Putamen (tissue), 1 donor: ENCODE measurements around the gene ZBTB5.
"Not testable (repeated sequence)": the region's sequence is repeated elsewhere in the genome, so short reads cannot be mapped to it uniquely, and the experiment has no call there.

Source experiments
- DNase-seq: peaks from one replicate; pipeline ENCODE4 v3.0.0-alpha.2; 2016; ENCODE audit warnings: low spot score

ZBTB5 gene

DNA sequence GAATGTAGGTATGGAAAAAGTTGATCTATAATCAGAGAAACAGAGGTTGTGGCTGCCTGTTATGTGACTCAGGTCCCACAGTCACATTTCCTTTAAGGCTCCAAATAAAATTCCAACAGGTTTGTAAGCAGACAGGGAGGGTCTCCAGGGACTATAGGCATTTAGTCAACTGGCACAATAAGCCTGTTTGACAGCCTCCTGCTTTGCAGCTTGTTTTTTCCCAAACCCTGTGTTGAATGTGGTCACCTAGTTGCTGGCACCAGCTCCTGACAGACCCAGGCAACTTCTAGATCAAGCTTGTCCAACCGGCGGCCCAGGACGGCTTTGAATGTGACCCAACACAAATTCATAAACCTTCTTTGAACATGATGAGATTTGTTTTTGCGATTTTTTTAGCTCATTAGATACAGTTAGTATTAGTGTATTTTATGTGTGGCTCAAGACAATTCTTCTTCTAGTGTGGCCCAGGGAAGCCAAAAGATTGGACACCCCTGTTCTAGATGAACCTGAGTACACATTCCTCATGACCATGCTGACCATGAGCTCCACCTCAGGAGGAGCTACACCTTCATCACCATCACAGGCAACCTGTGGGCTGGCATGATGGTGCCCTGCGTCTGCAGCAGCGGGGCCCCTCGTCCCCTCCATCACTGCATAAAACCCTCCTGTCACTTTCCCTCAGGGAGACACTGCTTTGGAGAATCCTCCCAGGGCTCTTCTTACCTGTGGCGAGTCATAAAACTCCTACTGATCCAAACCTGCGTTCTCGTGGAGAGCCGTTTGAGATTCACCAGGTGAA is 58.4 kb downstream of the ZBTB5 start:
- DNase-seq: no peak

GRCh38 chr9:37405764-37406380 is 59.4 kb downstream of the ZBTB5 start:
- no peak for DNase-seq

GRCh38 chr9:37405350-37405749 is 59.9 kb downstream of the ZBTB5 start:
- no peak for DNase-seq

GRCh38 chr9:37404590-37404989 is 60.7 kb downstream of the ZBTB5 start:
- DNase-seq: no peak

DNA sequence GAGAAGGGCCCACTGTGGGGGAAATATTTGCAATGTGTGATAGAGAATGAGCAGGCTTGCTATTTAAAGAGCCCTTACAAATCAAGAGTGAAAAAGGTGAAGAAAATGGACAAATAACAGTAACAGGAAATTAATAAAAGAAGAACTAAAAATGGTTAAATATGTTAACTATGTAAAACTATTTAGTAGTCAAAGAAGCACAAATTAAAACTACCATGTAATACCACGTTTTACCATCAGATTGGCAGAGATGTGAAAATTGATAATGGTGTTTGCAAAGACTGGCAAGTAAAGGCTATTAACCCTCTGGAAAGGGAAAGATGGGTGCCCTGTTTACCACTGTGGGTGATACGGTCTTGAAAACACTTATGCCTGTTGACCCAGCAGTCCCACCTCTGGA is 65.9 kb downstream of the ZBTB5 start:
- no peak for DNase-seq

DNA sequence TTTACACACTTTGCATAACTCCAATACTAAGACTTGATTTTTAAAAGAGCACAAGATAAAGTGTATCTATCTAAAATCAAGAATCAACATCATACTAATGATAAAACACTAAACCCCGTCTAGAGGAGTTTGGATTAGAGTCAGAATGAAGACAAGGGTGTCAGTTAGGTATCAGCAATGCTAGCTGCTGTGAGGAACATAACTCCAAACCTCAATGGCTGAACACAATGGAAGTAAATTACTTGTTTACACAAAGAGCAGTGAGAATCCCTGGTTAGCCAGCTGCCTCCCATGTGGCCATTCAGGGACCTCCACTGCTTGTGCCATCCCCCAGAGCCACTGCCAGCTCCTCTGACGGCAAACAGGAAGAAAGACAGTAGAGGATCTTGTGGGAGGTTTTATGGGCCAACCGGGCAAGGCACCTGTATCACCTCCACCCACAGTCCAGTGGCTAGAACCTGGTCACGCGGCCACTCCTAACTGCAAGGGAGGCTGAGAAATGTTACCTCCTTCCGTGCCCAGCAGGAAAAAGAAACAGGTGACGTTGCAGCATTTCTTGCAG is 66.7 kb downstream of the ZBTB5 start:
- DNase-seq: no peak

DNA sequence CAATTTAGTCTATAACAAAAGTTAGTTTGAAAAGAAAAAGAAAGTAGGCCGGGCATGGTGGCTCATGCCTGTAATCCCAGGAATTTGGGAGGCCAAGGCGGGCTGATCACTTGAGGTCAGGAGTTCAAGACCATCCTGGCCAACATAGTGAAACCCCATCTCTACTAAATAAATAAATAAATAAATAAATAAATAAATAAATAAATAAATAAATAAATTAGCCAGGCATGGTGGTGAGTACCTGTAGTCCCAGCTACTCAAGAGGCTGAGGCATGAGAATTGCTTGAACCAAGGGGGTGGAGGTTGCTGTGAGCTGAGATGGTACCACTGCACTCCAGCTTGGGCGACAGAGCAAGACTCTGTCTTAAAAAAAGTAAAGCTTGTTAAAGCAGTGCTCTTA is 67.3 kb downstream of the ZBTB5 start:
- DNase-seq: not testable (repeated sequence)

- no peak for DNase-seq
Observed at GRCh38 chr9:37395663-37396062, 69.6 kb downstream of the ZBTB5 start.

GRCh38 chr9:37395229-37395628 is 70.0 kb downstream of the ZBTB5 start:
- DNase-seq: no peak

DNA sequence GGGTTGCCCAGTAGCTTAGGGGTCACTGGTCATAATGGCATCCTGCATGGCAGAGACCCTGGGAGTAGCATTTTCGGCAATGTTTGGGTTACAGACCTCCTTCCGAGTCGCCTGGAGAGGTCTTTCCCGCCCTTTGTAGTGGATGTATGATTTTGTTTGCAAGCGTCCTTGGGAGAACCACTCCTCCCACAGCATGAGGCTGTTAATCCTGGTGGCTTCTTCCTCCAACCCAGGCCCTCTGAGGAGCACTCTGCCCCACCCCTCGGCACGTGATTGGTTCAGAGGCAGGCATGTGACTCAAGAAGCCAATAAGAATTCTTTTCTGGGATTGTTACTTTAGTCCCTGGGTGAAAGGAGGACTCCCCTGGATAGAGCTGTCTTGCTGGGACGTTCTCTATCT is 73.0 kb downstream of the ZBTB5 start:
- DNase-seq: no peak

GRCh38 chr9:37390759-37391158 is 74.5 kb downstream of the ZBTB5 start:
- no peak for DNase-seq
